Measurements from ENCODE around the gene PIGB. TPM values are rescaled to one million over a fixed set of nuclear protein-coding genes. Genes with fewer than 3 reads are reported as not detected.

Gene PIGB
- total and polyA plus RNA-seq, 3 experiments from 2014 or later, result 17.4 to 22.4 (median 17.9) TPM

DNA sequence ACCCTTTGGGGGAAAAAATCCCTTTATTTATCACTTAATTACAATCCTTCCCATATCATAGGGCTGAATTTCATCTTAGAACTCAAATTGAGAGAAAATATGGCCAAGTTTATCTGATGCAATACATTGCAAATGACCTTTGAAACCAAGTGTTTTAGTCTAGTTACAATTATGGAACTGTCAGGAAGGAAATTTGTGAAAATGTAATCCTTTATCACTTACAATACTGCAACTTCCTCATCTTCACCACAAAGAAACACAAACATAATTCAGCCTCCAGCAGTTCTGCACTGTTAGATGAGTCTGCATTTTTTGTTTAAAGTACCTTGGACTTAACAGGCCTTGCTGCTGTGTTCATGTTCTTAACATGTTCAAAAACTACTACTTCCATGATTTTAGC is 84.5 kb downstream of the PIGB start:
- peak overlapping the region in 3 of 7 donors; percentile 20 to 32 (median 29) for H3K4me3 Mint-ChIP-seq
- H3K27me3 Mint-ChIP-seq, result peaks cover 0 to 3% of the 10 kb centered on the region in 2 donors
- peaks cover 4 to 14% (median 7%) of the 10 kb centered on the region in 3 donors for H3K36me3 Mint-ChIP-seq
- Histone ChIP-seq H3K36me3 (ENCODE audit: insufficient read depth, low read length) (no peaks in the 10 kb centered on the region), H3K9me3 (ENCODE audit: low read length) (no peaks in the 10 kb centered on the region), H3K4me3 (ENCODE audit: low read length) (no peak overlapping the region), H3K27me3 (ENCODE audit: insufficient read depth, low read length, poor library complexity, severe bottlenecking) (no peaks in the 10 kb centered on the region), H3K4me1 (ENCODE audit: insufficient read depth, low read length) (peaks cover 22% of the 10 kb centered on the region), H3K27ac (ENCODE audit: low read depth, low read length) (peak overlapping the region; percentile 62)
- H3K27ac Mint-ChIP-seq, result peak overlapping the region in 4 of 8 donors; percentile 25 to 63 (median 34)
- CTCF ChIA-PET, result no interaction called here
- POLR2A ChIA-PET, result no interaction called here
- peaks cover 40 to 67% (median 51%) of the 10 kb centered on the region in 3 donors for H3K4me1 Mint-ChIP-seq
- no peak for DNase-seq
- H3K9me3 Mint-ChIP-seq, result no peaks in the 10 kb centered on the region

Other genes starting within 250 kb of the PIGB start
- 100 to 1,000 TPM; 145 to 154 TPM for gene RSL24D1, start 122.3 kb upstream of the PIGB start, total RNA-seq
- gene RSL24D1, start 122.3 kb upstream of the PIGB start, polyA plus RNA-seq, result 84.9 TPM
- gene RAB27A, start 29.4 kb upstream of the PIGB start, total RNA-seq, result 100 to 1,000 TPM; 187 to 195 TPM
- 132 TPM for gene RAB27A, start 29.4 kb upstream of the PIGB start, polyA plus RNA-seq
- 10 to 100 TPM; 11.5 to 11.9 TPM for gene PIGBOS1, start 99 bp upstream of the PIGB start, total RNA-seq
- 43.9 TPM for gene PIGBOS1, start 99 bp upstream of the PIGB start, polyA plus RNA-seq
- 10 to 100 TPM; 13.1 to 14.2 TPM for gene CCPG1, start 89.1 kb downstream of the PIGB start, total RNA-seq
- 52.8 TPM for gene CCPG1, start 89.1 kb downstream of the PIGB start, polyA plus RNA-seq
- gene PIERCE2, start 89.3 kb downstream of the PIGB start, total RNA-seq, result under 1 TPM in 1 of 2 experiments, not detected in 1; 0.44 TPM
- gene PIERCE2, start 89.3 kb downstream of the PIGB start, polyA plus RNA-seq, result not detected
- under 1 TPM; 0.53 to 0.85 TPM for gene DNAAF4, start 189.0 kb downstream of the PIGB start, total RNA-seq
- gene DNAAF4, start 189.0 kb downstream of the PIGB start, polyA plus RNA-seq, result not detected

Measured in CD8-positive, alpha-beta memory T cell (primary cell).